ENCODE data around the gene CGREF1. TPM values are rescaled to one million over a fixed set of nuclear protein-coding genes. Genes with fewer than 3 reads are reported as not detected.

Gene CGREF1
- total RNA-seq, 1 donor from 2014 or later: 1.3 TPM

DNA sequence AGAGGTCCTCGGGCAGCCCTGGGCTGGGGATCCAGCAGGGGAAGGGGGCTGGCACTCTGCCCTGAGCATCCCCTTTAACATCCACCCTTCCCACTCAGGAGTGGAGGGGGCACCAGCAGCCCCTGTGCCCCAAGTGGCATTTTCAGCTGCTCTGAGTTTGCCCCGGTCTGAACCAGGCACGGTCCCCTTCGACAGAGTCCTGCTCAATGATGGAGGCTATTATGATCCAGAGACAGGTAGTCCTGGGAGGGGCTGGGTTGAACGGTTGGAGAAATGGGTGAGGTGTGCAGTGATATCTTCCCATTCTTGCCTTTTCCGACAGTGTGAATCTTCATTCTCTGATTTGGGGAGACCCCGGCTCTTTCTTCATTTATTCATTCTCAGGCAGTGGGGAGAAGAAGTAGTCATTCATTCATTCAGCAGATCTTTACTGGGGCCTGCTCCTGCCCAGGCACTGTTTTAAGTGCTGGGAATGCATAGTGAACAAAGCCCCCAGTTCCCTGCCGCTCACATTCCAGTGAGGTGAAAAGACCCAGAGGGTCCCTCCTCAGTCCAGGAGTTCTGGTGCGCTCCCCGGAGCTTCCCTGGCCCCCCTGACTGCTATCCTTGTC is 33.8 kb downstream of the CGREF1 start:
- H3K27ac Mint-ChIP-seq (ENCODE audit: unreplicated experiment): no peak overlapping the region

GRCh38 chr2:27084297-27085061 is 34.4 kb downstream of the CGREF1 start:
- TF ChIP-seq, protein P1, sequence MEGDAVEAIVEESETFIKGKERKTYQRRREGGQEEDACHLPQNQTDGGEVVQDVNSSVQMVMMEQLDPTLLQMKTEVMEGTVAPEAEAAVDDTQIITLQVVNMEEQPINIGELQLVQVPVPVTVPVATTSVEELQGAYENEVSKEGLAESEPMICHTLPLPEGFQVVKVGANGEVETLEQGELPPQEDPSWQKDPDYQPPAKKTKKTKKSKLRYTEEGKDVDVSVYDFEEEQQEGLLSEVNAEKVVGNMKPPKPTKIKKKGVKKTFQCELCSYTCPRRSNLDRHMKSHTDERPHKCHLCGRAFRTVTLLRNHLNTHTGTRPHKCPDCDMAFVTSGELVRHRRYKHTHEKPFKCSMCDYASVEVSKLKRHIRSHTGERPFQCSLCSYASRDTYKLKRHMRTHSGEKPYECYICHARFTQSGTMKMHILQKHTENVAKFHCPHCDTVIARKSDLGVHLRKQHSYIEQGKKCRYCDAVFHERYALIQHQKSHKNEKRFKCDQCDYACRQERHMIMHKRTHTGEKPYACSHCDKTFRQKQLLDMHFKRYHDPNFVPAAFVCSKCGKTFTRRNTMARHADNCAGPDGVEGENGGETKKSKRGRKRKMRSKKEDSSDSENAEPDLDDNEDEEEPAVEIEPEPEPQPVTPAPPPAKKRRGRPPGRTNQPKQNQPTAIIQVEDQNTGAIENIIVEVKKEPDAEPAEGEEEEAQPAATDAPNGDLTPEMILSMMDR (IDR thresholded peaks at IDR 0.05; ENCODE audit: partially characterized antibody, unreplicated experiment): no peak
- DNase-seq: no peak
- peaks cover 9% of the 10 kb centered on the region for H3K9me3 Mint-ChIP-seq (ENCODE audit: unreplicated experiment)
- H3K27me3 Mint-ChIP-seq (ENCODE audit: unreplicated experiment): peaks cover 12% of the 10 kb centered on the region
- H3K4me3 Mint-ChIP-seq (ENCODE audit: unreplicated experiment): no peak overlapping the region
- H3K27ac Mint-ChIP-seq (ENCODE audit: unreplicated experiment): no peak overlapping the region
- H3K4me1 Mint-ChIP-seq (ENCODE audit: low read depth, unreplicated experiment): peaks cover 21% of the 10 kb centered on the region
- peaks cover 6% of the 10 kb centered on the region for H3K36me3 Mint-ChIP-seq (ENCODE audit: unreplicated experiment)

More for the DNA sequence above, 33.8 kb downstream of the CGREF1 start:
- Mint-ChIP-seq H3K36me3 (ENCODE audit: unreplicated experiment) (peaks cover 6% of the 10 kb centered on the region), H3K9me3 (ENCODE audit: unreplicated experiment) (peaks cover 7% of the 10 kb centered on the region), H3K27me3 (ENCODE audit: unreplicated experiment) (peaks cover 10% of the 10 kb centered on the region), H3K4me1 (ENCODE audit: low read depth, unreplicated experiment) (peaks cover 16% of the 10 kb centered on the region), H3K4me3 (ENCODE audit: unreplicated experiment) (peak overlapping the region; percentile 70)
- no peak for DNase-seq
- TF ChIP-seq, protein P1 (IDR thresholded peaks at IDR 0.05; ENCODE audit: partially characterized antibody, unreplicated experiment): no peak

DNA sequence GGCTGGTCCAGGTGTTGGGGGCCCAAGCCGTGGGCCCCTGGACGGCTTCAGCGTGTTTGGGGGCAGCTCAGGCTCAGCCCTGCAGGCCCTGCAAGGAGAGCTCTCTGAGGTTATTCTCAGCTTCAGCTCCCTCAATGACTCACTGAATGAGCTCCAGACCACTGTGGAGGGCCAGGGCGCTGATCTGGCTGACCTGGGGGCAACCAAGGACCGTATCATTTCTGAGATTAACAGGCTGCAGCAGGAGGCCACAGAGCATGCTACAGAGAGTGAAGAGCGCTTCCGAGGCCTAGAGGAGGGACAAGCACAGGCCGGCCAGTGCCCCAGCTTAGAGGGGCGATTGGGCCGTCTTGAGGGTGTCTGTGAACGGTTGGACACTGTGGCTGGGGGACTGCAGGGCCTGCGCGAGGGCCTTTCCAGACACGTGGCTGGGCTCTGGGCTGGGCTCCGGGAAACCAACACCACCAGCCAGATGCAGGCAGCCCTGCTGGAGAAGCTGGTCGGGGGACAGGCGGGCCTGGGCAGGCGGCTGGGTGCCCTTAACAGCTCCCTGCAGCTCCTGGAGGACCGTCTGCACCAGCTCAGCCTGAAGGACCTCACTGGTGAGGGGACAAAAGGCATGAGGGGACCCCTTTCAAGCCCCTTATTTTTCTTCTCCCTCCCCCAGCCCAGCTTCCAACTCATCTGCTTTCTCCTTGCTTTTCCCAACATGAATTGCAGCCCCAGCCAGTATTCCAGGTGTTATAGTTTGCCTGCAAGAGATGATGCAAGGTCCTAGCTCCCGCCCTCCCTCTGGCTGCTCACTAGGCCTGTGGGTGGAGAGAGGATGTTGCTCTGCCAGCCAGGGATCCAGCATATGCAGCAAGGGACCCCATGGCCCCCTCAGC is 35.3 kb downstream of the CGREF1 start:
- Mint-ChIP-seq H3K27me3 (ENCODE audit: unreplicated experiment) (peaks cover 12% of the 10 kb centered on the region), H3K4me3 (ENCODE audit: unreplicated experiment) (peak overlapping the region; percentile 55), H3K36me3 (ENCODE audit: unreplicated experiment) (peaks cover 6% of the 10 kb centered on the region), H3K9me3 (ENCODE audit: unreplicated experiment) (peaks cover 9% of the 10 kb centered on the region), H3K27ac (ENCODE audit: unreplicated experiment) (no peak overlapping the region), H3K4me1 (ENCODE audit: low read depth, unreplicated experiment) (peaks cover 23% of the 10 kb centered on the region)
- TF ChIP-seq, protein P1 (IDR thresholded peaks at IDR 0.05; ENCODE audit: partially characterized antibody, unreplicated experiment): no peak
- DNase-seq: no peak

GRCh38 chr2:27082773-27083409 is 36.0 kb downstream of the CGREF1 start:
- no peak overlapping the region for H3K27ac Mint-ChIP-seq (ENCODE audit: unreplicated experiment)
- peaks cover 6% of the 10 kb centered on the region for H3K36me3 Mint-ChIP-seq (ENCODE audit: unreplicated experiment)
- H3K27me3 Mint-ChIP-seq (ENCODE audit: unreplicated experiment): peaks cover 13% of the 10 kb centered on the region
- no peak for DNase-seq
- no peak overlapping the region for H3K4me3 Mint-ChIP-seq (ENCODE audit: unreplicated experiment)
- peaks cover 10% of the 10 kb centered on the region for H3K9me3 Mint-ChIP-seq (ENCODE audit: unreplicated experiment)
- TF ChIP-seq, protein P1 (IDR thresholded peaks at IDR 0.05; ENCODE audit: partially characterized antibody, unreplicated experiment): no peak
- peaks cover 24% of the 10 kb centered on the region for H3K4me1 Mint-ChIP-seq (ENCODE audit: low read depth, unreplicated experiment)
